NCI-H2081 treated with DMSO at 0.1 percent for 48 hours (cell line): ENCODE data around the gene USP49.
"Not testable (repeated sequence)": the region's sequence is repeated elsewhere in the genome, so short reads cannot be mapped to it uniquely, and the experiment has no call there.

Source experiments
- DNase-seq: peaks from one replicate; lab custom pipeline; 2025; lab: John Stamatoyannopoulos, UW

USP49 gene

DNA sequence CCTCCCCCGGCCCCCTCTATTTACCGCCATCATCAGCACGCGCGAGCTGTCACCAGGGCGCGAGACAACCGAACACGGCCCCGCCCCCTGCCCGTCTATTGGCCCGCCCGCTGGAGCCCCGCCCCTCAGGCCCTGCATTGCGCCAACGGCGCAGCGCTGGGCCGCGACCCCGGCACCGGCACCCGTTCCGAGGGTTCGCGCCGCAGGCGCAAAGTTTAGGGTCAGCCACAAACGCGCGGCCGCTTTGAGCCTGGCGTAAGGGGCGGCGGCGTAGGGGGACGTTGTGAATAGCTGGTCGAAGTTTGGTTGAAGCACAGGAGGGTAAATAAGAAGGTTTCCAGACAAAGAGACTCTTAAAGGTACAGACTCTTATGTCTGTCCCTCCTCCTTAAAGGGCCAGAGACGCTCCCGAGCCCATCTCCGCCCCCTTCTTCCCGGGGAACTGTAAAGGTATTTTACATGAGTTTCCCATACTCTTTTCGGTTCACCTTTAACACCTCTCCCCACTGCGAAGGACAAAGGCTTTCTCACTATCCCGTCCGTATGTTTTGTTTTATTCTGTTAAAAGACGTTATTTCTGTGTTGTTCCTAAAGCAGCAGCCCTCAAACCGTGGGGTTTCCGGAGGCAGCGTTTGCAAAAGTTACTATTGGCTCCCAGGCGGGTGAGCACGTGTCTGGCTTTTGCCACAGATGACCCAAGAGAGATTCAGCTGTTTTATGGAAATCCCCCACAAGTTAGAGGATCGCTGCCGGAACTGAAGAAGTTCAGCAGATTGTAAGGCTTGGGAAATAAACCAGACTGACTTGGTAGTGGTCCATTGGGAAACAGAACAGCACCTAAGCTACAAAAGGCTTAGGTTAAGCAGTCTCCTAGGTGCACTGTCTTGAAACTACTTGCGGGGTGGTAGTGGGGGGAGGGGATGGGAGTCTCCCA, at the start of gene USP49:
Gene USP49 (minus strand): TSS at position 76 of the 934 bp plus-strand sequence. CDS start 88,392 bp downstream, outside the sequence.
- peak; percentile 50 for DNase-seq

DNA sequence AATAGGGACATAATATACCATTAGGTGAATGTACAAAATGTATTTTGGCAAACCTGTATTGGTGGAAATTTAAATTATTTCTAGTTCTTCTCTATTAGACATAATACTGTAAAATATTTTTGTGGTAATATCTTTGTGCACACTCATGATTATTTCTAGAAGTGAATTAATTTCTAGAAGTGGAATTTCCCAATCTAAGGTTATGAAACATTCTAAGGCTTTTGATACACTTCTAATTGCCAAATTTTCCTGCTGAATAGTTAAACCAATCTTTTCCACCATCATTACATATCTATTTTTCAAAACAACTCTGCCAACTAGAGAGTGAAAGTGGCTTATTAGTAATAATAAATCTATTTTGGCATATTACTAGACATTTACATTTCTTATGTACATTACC, 48.3 kb upstream of the USP49 start:
- DNase-seq = no peak

DNA sequence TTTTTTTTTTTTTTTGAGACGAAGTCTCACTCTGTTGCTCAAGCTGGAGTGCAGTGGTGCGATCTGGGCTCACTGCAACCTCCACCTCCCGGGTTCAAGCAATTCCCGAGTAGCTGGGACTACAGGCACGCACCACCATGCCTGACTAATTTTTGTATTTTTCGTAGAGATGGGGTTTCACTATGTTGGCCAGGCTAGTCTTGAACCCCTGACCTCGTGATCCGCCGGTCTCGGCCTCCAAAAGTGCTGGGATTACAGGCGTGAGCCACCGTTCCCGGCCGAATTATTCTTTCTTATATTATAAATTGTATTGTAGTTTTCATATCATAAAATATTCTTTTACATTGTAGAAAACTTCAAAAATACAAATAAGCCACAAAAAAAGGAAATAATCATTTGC, 47.7 kb upstream of the USP49 start:
- DNase-seq = not testable (repeated sequence)

DNA sequence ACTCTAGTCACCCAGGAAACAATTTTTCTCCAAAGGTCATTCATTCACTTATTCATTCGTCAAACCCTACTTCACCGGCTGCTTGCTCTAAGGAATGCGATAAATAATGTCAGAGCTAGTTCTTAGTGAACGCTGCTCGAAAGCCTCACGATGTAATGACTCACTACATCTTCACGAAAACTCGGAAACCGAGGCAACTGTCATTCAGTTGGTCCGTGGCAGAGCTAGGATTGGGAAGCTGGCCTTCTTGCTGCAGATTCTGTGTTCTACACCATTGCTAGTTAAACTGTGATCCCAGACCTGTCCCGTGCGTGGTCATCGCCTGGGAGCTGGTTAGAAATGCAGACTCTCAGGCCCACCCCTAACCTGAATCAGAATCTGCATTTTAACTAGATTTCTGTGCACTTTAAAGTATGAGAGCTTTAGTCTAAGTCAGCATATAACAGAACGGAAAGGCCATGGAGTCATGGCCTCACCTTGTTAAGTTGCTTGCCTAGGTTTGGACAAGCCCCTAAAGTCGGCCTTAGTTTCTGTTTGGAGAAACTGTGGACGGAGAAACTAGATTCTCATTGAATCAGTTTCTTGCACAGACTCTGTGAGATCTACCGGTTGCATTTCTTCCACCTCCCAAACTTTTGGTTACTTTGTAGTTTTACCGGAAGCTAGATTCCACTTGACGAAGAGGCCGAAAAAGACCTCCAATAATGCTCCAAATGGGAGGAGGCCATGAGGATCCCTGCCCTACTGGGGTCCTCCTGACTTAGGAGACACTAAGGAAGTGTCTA, 47.1 kb upstream of the USP49 start:
- DNase-seq = no peak

DNA sequence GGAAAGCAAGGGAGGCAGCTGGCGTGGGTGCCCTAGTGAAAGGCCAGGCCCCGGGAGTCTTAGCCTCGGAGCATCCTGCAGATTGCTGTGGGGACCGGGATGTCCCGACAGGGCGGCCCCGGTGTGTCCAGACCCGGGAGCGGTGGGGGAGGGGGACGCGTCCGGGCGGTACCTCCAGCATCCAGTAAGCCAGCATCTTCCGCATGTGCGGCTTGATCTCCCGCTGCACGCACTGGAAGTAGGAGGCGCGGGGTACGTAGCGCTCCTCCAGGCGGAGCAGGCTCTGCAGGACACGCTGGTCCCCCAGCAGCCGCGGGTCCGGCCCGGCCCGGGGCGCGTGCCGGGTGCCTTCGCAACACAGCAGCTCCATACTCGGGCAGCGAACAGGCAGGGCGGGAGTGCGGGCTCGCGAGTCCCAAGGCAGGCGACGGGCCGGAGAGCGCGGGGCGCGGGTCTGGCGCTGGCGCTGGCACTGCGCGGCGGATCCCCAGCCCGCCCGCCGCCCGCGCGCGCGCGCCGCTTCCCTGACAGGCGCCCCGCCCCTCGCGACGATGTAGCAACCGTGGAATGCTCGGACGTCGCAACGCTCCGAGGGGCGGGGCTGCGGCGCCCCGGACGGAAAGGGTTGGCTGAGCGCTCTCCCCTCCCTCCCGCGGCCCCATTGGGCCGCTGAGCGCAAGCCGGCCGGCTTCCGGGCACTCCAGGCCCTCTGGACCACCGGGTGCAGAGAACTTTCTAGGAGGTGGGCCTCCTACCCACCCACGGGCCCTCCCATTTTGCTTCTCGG, 46.3 kb upstream of the USP49 start, which contains the start of gene CCND3:
Gene CCND3 (minus strand): TSS at position 529 of the 787 bp plus-strand sequence. CDS start 159 bp downstream, at position 370.
- peak; percentile 32 for DNase-seq

DNA sequence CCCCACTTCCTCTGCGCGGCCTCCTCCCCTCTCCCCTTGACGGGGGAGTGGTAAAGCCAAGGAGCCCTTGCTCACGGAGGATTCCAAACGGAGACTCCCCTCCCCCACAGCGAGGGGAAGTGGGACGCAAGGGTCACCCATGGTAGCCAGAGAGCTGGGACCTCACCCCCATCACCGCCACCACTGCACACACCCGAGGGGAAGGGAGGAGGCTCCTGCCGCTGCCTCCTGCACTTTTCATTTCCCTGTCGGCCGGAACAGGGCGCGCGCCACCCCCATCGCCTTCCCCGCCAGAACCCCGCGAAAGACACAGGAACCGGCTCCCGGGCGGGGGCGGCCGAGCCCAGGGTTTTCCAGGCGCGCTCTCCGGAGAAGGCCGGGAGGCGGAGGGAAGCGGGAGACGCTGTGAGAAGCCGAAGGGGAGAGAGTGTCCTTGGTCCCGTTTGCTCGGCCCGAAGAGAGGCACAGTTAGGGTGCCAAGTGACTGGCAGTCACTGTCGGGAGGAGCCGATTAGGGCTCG, 45.6 kb upstream of the USP49 start:
- no peak for DNase-seq

DNA sequence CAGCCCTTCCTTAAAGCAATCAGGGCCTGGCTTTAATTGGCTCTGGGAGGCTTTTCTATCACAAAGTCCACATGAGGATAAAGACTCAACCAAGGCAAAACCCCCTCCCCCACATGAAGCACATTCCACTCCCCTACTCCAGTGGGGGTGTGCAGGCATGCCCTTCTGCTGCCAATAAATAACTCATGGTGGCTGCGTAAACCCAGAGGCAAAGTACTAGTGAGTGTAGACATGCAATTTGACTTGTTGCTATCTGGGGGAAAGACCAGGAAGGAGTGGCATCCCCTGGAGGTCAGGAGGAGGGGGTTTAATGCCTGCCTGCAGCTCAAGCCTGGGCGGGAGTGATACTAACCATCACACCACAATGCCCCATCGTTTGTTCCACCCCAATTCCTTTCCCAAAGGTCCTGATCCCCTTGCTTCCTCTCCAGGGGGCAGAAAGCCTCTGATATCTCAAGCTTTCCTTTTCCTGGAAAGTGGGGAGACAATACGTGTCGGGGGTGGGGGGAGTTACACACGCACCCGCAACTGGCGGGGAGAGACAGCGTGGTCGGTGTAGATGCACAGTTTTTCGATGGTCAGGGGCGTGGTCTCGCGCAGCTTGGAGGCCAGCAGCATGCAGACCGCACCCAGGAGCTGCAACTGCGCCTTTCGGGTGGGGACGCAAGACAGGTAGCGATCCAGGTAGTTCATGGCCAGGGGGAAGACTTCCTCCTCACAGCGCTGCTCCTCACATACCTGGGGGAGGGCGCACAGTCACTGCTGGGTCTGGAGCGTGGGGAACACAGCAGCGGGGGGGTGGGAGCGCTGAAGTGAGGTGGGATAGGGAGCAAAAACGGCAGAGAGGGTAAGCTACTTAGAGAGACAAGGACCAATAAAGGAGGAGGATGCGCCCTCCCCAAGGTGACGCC, 44.9 kb upstream of the USP49 start:
- DNase-seq = no peak

DNA sequence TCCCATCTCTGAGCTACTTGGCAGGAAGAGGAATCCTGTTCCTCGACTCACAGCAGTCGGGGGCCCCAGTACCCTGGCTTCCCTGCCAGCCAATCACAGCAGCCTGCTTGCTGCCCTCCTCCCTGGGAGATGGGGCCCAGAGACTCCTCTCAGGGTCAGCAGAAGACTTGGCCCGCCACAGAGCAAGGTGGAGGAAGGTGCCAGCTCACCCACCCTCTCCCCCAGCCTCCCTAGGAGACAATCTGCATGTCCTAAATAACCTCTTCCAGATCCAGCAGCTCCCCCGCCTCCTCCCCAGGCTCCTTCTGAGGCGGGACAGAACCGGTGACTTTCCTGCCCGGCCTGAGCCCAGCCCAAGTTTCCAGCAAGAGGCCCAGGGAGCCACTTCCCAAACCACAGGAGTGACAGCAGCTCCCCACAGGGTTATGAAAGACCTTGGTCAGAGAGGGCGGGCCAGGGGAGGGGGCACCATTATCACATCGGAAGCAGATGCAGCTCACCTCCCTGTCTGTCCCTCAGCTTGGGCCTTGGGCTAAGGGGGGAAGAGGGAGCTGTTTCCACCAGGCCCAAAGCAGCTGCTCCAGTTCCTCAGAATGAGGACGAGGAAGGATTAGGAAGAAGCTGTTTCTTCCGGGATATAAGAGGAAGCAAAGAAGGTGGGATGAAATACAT, 44.1 kb upstream of the USP49 start:
- no peak for DNase-seq

DNA sequence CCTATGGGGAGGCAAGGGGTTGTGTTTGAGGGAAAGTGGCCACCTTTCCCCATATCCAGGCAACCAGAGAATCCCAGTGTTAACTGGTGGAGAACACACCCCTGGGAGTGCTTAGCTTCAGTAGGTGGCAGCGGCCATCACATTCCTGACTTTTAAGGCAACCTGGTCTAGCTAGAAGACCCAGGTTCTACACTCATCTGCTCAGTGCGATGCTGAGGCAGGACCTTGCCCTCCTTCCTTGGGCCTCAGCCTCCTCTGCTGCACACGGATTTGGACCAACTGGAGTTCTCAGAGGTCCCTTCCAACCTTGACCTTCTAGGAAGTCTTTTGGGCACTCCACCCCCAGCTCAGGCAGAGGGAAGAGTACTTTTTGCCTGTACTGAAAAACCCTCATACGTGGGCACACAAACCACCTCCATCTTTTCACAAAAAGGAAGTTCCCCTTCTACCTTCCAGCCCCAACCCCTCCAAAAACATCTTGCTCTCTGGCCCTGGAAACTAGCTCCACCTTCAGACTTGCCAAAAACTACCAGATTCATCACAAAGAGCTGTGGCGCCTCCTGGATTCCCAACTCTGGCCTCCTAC, 43.5 kb upstream of the USP49 start:
- DNase-seq = no peak

DNA sequence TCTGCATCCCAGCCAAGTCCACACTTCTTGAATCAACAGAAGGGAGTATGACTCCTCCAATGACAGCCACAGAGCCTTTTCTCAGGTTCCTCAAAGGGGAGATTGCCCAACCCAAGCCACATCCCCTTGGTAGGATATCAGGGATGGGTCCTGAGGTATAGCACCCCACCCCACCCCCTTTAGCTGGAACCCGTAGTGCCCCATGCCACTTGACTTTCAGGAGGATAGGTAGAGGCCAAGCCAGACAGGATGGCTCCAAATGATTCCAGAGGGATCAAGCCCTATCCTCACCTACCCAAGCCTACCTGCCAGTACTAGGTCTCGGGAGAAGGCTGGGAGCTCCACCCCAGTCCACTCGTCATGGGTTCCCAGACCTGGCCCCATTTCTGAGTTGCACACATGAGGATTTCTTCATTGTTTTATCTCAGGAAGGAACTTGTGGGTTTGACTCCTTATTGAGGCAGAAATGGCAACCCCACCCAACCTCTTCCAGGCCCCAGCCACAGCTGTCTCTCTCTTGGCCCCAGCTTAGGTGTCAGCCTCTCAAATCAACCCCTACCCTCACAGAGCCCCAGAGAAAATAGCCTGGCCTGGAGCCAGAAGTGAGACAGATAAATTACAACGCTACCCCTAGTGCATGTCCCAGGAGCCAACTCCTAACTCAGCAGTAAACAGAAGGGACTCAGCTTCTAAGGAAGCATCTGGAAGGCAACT, 42.8 kb upstream of the USP49 start:
- DNase-seq = no peak

DNA sequence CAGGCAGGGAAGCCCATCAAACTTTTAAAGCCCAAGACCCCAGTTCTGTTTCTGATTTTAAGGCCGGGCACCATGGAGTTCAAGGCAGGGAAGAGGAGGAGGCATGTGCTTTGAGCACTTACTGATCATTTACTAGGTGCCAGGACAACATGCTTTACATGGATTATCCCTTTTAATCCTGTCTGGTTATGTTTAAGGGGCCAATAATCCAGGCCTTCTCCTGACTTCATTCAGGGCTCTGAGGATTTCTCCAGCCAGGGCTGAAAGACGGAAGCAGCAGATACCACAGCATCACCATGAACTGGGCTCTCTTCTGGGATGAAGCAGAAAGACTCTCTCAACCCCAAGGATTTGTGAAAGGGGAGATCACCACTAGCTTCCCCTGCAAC, 42.3 kb upstream of the USP49 start:
- no peak for DNase-seq

DNA sequence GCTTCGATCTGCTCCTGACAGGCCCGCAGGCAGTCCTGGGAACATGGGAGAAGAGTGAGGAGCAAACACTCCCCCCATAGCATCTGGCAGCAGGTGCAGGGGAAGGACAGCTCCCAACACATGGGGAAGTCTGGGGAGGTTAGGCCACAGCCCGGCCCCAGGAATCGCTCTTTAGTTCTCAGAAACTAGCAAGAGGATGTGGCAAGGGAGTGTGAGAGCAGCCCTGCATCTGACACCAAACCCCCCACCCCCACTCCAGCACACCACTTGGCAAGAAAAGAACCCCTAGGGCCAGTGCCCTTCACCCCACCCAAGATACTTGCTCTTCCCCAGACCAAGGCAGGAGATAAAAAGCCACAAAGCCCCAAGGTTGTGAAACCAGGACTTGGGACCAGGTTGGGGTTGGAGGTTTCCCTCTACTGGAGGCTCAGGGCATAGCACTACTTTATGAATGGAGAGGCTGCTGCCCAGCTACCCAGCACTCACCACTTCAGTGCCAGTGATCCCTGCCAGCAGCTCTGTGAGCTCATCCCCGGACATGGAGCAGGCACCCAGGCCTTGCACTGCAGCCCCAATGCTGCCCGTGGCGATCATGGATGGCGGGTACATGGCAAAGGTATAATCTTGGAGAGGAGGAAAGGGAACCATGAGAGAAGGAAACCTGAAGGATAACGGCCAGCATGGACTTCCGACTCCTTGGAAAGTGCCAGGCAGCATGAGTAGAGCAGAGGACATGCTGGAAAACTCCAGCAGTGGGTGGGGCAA, 41.1 kb upstream of the USP49 start:
- no peak for DNase-seq

DNA sequence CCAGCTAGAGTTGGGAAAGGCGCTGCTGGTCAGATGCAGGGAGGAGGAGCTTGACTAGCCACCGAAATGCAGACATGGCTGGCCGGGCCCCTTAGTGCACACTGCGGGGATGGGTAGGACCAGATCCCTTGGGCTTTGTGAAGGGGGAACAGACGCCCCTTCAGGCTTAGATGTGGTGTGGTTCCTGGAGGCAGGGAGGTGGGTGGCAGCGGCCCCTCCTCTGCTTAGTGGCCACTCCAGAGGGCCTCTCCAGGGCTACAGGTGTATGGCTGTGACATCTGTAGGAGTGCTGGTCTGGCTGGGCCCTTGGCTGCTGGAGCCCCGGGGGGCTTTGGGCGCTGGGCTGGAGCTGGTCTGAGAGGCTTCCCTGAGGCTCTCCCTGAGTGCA, 40.5 kb upstream of the USP49 start:
- no peak for DNase-seq

DNA sequence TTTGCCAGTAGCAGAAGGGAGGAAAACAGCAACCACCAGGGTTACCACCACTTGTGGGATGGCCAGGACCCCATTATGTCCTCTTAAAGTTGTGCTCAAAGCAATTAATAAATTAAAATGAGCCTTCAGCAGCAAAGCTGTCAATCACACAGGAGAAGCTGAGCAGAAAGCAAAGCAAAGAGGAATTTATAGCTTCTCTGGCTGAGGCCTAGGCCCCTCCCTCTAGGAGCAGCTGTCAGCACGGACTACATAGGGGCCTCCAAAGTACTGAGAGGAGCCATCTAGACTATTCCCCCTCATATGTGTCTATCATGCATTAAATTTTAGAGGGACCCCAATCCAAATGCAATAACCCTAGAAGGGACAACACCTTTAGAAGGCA, 40.0 kb upstream of the USP49 start:
- no peak for DNase-seq

DNA sequence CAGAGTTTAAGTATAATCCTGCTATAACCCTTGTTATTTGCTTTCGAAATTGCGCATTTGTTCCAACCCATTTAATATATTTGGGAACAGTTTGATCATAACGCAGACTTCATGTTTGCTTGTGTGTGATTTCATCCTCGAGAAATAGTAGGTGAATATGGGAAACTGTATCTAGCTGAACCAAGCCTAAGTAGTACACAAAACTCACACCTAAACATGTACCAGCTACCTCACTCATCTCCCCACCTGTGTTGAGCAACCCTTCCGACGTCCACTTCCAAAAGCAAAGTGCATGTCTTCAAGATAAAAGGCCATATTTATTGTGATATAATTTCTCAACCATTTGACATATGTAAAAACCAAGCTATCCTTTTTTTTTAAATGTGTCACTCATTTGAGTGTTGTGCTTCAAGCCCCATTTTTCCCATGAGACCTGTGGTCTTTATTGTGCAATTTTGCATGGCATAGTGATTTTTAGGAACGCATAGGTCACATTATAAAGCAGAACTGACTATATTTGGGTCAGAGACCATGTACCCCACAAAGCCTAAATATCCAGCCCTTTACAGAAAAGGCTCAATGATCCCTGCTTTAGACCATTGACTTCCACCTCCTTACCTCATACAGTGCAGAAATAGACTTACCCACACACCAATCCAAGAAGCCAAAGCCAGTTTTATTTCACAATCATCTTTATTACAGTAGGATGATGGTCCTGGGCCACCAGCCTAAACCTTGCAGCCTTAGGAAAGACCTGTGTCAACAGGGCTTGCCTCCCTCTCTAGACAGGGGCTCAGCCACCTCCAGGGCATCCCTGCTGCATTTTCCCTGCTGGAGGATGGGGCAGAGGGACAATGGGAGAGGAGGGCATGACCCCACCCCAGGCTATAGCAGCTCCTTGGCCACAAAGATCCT, 39.4 kb upstream of the USP49 start:
- no peak for DNase-seq

DNA sequence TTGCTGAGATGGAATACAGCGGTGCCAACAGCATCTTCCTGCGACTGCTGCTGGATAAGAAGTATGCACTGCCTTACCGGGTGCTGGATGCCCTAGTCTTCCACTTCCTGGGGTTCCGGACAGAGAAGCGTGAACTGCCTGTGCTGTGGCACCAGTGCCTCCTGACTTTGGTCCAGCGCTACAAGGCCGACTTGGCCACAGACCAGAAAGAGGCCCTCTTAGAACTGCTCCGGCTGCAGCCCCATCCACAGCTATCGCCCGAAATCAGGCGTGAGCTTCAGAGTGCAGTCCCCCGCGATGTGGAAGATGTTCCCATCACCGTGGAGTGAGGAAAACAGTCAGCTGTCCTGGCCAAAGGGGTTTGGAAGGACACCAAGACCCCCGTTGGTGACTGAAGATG, 37.2 kb upstream of the USP49 start:
- DNase-seq = no peak

DNA sequence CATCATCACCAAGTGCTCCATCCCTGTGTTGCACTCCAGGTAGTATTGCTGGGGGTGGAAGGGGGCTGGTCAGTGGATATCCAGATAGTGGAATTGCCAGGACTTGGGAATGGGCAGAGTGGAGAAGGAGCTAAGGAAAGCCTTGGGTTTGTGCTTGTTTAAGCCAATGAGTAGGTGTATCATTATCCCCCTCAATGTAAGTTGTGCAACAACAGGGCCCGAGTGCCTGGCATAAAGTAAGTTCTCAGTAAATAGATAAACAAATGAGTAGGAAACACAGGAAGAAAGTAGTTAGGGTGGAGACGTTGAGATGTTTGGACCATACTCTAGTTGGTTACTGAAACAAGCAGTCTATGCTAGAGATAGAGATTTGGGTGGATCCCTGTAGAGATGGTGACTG, 36.6 kb upstream of the USP49 start:
- DNase-seq = no peak
